Kidney (tissue), 14 donors: ENCODE data around the gene ZDHHC18. TPM values are rescaled to one million over a fixed set of nuclear protein-coding genes. Genes with fewer than 3 reads are reported as not detected.
A peak's percentile ranks its signal among the peaks of the same experiment; 100 is the strongest.
"Not testable (repeated sequence)": the region's sequence is repeated elsewhere in the genome, so short reads cannot be mapped to it uniquely, and the experiment has no call there.

Source experiments
- DNase-seq, 5 donors: peaks; one replicate each; pipeline ENCODE4 v3.0.0-alpha.2; 2013 to 2020
- FAIRE-seq: peaks from 2 replicates; lab custom pipeline; 2012; peaks lifted over from hg19 to GRCh38; lab: Jason Lieb, UNC
- H3K27ac ChIP-seq, 2 donors: one replicate each; pipeline ENCODE4 v1.7.0; 2013; ENCODE audit warnings: low read depth in 2 of 2, low read length in 2 of 2, inconsistent platforms in 1 of 2
- H3K27me3 ChIP-seq: one replicate; pipeline ENCODE4 v1.7.1; 2013; ENCODE audit warnings: low read length, inconsistent platforms; ENCODE audit not compliant: control insufficient read depth, insufficient read depth
- H3K36me3 ChIP-seq, 3 donors: one replicate each; pipeline versions ENCODE4 v1.7.0 to v1.7.1; 2013; ENCODE audit warnings: low read length in 3 of 3, control low read depth in 1 of 3, inconsistent platforms in 1 of 3; ENCODE audit not compliant: insufficient read depth in 3 of 3, control insufficient read depth in 2 of 3
- H3K4me1 ChIP-seq, 3 donors: one replicate each; pipeline versions ENCODE4 v1.7.0 to v1.7.1; 2013; ENCODE audit warnings: low read length in 3 of 3, inconsistent platforms in 1 of 3, low read depth in 1 of 3; ENCODE audit not compliant: control insufficient read depth in 2 of 3, insufficient read depth in 2 of 3
- H3K4me3 ChIP-seq, 3 donors: one replicate each; pipeline versions ENCODE4 v1.7.0 to v1.8.1; 2013; ENCODE audit warnings: low read length in 3 of 3, control low read depth in 1 of 3, inconsistent platforms in 1 of 3
- H3K9ac ChIP-seq, 3 donors: one replicate each; pipeline versions ENCODE4 v1.7.0 to v1.7.1; 2013; ENCODE audit warnings: low read length in 3 of 3, control low read depth in 1 of 3, inconsistent platforms in 1 of 3
- H3K9me3 ChIP-seq, 3 donors: one replicate each; pipeline versions ENCODE4 v1.7.0 to v1.7.1; 2013; ENCODE audit warnings: low read length in 3 of 3, control low read depth in 1 of 3, inconsistent platforms in 1 of 3; ENCODE audit not compliant: control insufficient read depth in 2 of 3, insufficient read depth in 1 of 3
- intact Hi-C: fragments of 100-400 bp; cut with DNase I; formaldehyde crosslinking; loops from one replicate; pipeline ENCODE4 v1.11.1; 2022
- polyA plus RNA-seq: library from polyadenylated mRNA; stranded (reverse); fragments of 350-450 nt; fragmentation: Illumina TruSeq; extraction: RNeasy Lipid Tissue Mini Kit (QIAGEN cat#74804); gene quantifications from one replicate; pipeline ENCODE4 v1.2.3, GENCODE V29; 2014; ENCODE audit warnings: low read depth, low replicate concordance; ENCODE audit not compliant: insufficient read depth
- total RNA-seq: library from RNA; stranded (reverse); fragmentation: NEBNext Ultra II Directional; extraction: Animal tissue kit (Norgen Biotek cat#: 25700); gene quantifications from one replicate; pipeline ENCODE4 v1.2.1, GENCODE V29; 2021
- TF ChIP-seq, protein P1 (sequence below): IDR thresholded peaks from 3 replicates; pipeline ENCODE4 v1.5.1; 2012; ENCODE audit warnings: mild to moderate bottlenecking, moderate library complexity, borderline replicate concordance; ENCODE audit not compliant: insufficient read depth; ENCODE audit errors: extremely low read depth
- donor health status: control.
- donor health status: control.
- donor health status: control.
- donor health status: control.
- donor health status: control.
- donor health status: DM: yes; HTN: yes; CAD: no.
- donor health status: Normal renal cell carcinoma (clear cell type).

Gene ZDHHC18
- total and polyA plus RNA-seq, 2 donors from 2014 or later: 6.7 to 15.6 TPM

DNA sequence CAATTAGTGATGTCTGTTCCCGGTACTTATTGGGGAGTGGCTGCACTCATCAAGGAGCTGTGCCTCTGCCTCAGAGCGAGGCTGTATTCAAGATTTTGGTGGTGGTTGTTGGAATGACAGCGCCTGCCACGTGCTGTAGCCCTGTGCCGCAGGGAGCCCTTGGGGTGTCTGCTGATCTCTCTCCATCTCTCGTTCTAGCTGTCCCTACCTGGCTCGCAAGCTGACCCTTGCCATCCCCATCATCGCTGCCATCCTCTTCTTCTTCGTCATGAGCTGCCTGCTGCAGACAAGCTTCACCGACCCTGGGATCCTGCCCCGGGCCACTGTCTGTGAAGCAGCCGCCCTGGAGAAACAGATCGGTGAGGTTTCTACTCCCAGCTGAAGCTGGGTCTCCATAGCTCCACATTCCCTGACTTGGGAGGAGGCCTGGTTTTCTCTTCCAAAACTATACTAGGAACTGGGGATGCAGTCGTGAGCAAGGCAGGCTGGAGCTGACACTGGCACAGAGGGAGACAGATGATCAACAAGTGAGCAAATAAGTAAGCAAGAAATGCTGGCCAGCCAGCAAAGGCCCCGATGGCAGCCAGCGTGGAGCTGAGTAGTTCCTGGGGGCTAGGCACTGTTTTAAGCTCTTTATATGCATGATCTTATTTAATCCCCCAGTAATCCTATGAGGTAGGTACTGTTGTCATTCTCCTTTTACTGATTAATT is 5.9 kb downstream of the ZDHHC18 start:
- intact Hi-C loops: no loop called here
- FAIRE-seq: no peak
- Histone ChIP-seq H3K4me3 (no peak overlapping the region), H3K9me3 (no peaks in the 10 kb centered on the region), H3K36me3 (peaks cover 0 to 23% (median 3%) of the 10 kb centered on the region in 3 donors), H3K4me1 (peaks cover 0 to 12% (median 4%) of the 10 kb centered on the region in 3 donors), H3K9ac (no peak overlapping the region), H3K27ac (no peak overlapping the region), H3K27me3 (no peaks in the 10 kb centered on the region)
- TF ChIP-seq, protein P1, sequence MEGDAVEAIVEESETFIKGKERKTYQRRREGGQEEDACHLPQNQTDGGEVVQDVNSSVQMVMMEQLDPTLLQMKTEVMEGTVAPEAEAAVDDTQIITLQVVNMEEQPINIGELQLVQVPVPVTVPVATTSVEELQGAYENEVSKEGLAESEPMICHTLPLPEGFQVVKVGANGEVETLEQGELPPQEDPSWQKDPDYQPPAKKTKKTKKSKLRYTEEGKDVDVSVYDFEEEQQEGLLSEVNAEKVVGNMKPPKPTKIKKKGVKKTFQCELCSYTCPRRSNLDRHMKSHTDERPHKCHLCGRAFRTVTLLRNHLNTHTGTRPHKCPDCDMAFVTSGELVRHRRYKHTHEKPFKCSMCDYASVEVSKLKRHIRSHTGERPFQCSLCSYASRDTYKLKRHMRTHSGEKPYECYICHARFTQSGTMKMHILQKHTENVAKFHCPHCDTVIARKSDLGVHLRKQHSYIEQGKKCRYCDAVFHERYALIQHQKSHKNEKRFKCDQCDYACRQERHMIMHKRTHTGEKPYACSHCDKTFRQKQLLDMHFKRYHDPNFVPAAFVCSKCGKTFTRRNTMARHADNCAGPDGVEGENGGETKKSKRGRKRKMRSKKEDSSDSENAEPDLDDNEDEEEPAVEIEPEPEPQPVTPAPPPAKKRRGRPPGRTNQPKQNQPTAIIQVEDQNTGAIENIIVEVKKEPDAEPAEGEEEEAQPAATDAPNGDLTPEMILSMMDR: no peak
- no peak for DNase-seq

DNA sequence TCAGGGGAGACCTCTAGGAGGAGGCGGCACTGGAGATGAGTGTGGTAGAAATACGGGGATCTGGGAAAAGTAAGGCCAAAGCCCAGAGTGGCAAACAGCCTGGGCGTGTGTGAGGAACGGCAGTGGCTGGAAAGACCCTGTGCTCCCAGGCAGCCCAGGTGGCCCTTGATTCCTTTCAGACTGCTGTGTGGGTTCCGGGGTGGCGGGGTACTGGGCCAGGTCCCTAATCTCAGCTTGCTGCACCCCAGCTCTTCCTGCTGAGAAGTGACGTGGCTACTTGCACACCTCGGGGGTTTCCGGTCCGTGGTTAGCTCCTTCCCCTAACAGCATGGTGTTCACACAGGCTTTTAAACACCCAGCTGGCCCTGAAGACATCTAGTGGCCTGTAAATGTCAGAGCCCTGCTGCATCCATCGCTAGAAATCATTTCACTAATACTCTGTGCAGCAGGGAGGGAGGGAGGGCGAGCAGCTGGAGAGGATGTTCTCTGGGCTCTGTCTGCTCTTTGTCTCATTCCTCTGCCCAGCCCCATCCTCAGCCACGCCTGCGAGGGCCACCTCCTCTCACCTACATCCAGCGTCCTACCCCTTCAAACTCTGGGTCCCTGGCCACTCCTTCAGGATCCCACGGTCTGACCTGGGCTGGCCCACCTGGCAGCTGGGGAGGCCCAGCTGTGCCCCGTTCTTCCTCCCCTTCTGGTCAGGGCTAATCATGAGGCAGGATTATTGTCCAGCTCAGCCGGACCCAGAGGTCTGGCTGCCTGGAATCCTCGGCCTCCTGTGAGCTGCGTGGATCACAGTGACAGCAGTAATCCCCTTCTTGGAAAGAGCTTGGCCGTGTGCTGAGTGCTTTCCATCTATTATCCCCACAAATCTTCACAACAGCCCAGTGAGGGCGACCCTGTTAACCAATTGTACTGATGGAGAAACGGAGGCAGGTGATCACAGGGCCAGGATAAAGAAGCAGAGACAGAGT is 7.2 kb downstream of the ZDHHC18 start:
- FAIRE-seq: no peak
- intact Hi-C loops: no loop called here
- H3K4me1 ChIP-seq: peaks cover 0 to 7% (median 1%) of the 10 kb centered on the region in 3 donors
- no peak overlapping the region for H3K4me3 ChIP-seq
- peak overlapping the region in 1 of 2 donors; percentile 32 for H3K27ac ChIP-seq
- TF ChIP-seq, protein P1: no peak
- H3K27me3 ChIP-seq: no peaks in the 10 kb centered on the region
- H3K36me3 ChIP-seq: peaks cover 0 to 26% (median 3%) of the 10 kb centered on the region in 3 donors
- no peaks in the 10 kb centered on the region for H3K9me3 ChIP-seq
- no peak overlapping the region for H3K9ac ChIP-seq
- peak in 1 of 5 donors; percentile 83 for DNase-seq

DNA sequence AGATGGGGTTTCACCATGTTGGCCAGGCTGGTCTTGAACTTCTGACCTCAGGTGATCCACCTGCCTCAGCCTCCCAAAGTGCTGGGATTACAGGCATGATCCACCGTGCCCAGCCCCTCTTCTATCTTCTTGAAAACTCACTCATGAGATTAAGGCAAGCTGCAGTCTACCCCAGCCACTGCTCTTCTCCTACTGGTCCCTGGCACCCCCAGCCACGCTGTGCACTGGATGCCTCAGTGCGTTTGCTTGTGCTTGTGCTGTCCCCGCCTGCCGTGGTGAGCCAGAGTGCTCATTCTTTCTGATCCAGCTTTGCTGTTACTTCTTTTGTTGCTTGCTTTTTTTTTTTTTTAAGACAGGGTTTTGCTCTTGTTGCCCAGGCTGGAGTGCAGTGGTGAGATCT is 11.2 kb downstream of the ZDHHC18 start:
- FAIRE-seq: not testable (repeated sequence)

More for the DNA sequence above, 11.2 kb downstream of the ZDHHC18 start:
- H3K4me1 ChIP-seq, DNase-seq, H3K27ac ChIP-seq, H3K4me3 ChIP-seq, H3K27me3 ChIP-seq, H3K9me3 ChIP-seq, intact Hi-C loops, H3K9ac ChIP-seq: not testable (repeated sequence)
- H3K36me3 ChIP-seq: peaks cover 3 to 18% (median 10%) of the 10 kb centered on the region in 3 donors
